Fibroblast of lung (primary cell): ENCODE measurements around the gene GPD1L. TPM values are rescaled to one million over a fixed set of nuclear protein-coding genes. Genes with fewer than 3 reads are reported as not detected.

Experiments
- DNase-seq, 2 donors: peaks; one replicate each; pipeline versions ENCODE4 v3.0.0 to v3.0.0-alpha.2; 2010; ENCODE audit warnings: low read depth in 2 of 2
- H2AFZ ChIP-seq: 2 replicates; pipeline ENCODE4 v1.5.1; 2012; ENCODE audit warnings: low read length, control low read depth, inconsistent platforms
- H3K27ac ChIP-seq: 2 replicates; pipeline ENCODE4 v1.5.1; 2011; ENCODE audit warnings: low read length, control low read depth; ENCODE audit not compliant: insufficient read depth
- H3K27me3 ChIP-seq: 2 replicates; pipeline ENCODE4 v1.5.1; 2011; ENCODE audit warnings: mild to moderate bottlenecking, low read length; ENCODE audit not compliant: control insufficient read depth, insufficient read depth
- H3K36me3 ChIP-seq: 2 replicates; pipeline ENCODE4 v1.5.1; 2011; ENCODE audit warnings: low read length; ENCODE audit not compliant: control insufficient read depth, insufficient read depth
- H3K4me1 ChIP-seq: 2 replicates; pipeline ENCODE4 v1.5.1; 2011; ENCODE audit warnings: low read length; ENCODE audit not compliant: control insufficient read depth, insufficient read depth; ENCODE audit errors: extremely low read depth
- H3K4me2 ChIP-seq: 2 replicates; pipeline ENCODE4 v1.5.1; 2011; ENCODE audit warnings: low read length, control low read depth; ENCODE audit not compliant: insufficient read depth; ENCODE audit errors: extremely low read depth
- H3K4me3 ChIP-seq, 4 experiments: fragments of 200-600 bp in 1 of 4; sonication (generic) in 1 of 4; replicated peaks in 1 of 4; 2 replicates each; pipeline ENCODE4 v1.5.1; 2011 to 2016; ENCODE audit warnings: low read length in 4 of 4, low read depth in 3 of 4, mild to moderate bottlenecking in 3 of 4, control low read depth in 2 of 4, inconsistent platforms in 1 of 4, mixed read lengths in 1 of 4; ENCODE audit not compliant: insufficient read depth in 1 of 4; ENCODE audit errors: control extremely low read depth in 1 of 4
- H3K79me2 ChIP-seq: 2 replicates; pipeline ENCODE4 v1.5.1; 2012; ENCODE audit warnings: mild to moderate bottlenecking, low read length, inconsistent platforms; ENCODE audit not compliant: control insufficient read depth, insufficient read depth
- H3K9ac ChIP-seq: 2 replicates; pipeline ENCODE4 v1.5.1; 2011; ENCODE audit warnings: mild to moderate bottlenecking, low read length, control low read depth; ENCODE audit not compliant: insufficient read depth
- H3K9me3 ChIP-seq: 2 replicates; pipeline ENCODE4 v1.5.1; 2012; ENCODE audit warnings: low read depth, low read length; ENCODE audit not compliant: control insufficient read depth, insufficient read depth
- H4K20me1 ChIP-seq: 2 replicates; pipeline ENCODE4 v1.5.1; 2011; ENCODE audit warnings: low read length; ENCODE audit not compliant: control insufficient read depth, insufficient read depth; ENCODE audit errors: extremely low read depth
- CTCF ChIP-seq, 2 donors: IDR thresholded peaks in 1 of 2; conservative IDR thresholded peaks in 1 of 2; 1 replicate in 1 of 2; 2 replicates in 1 of 2; pipeline ENCODE4 v1.5.1; 2011 to 2012; ENCODE audit warnings: low read length in 2 of 2, control low read depth in 1 of 2, inconsistent platforms in 1 of 2, low read depth in 1 of 2, mild to moderate bottlenecking in 1 of 2
- EZH2 ChIP-seq: IDR thresholded peaks from 2 replicates; pipeline ENCODE4 v1.5.1; 2012; ENCODE audit warnings: low read length, control low read depth, mild to moderate bottlenecking; ENCODE audit errors: missing control alignments
- polyA plus RNA-seq, 2 donors: library from polyadenylated mRNA; depleted of rRNA in 1 of 2; stranded (reverse) in 1 of 2; unstranded in 1 of 2; fragments of >200 nt; gene quantifications; 2 replicates each; pipeline ENCODE4 v1.2.1, GENCODE V29; 2011 to 2012; ENCODE audit warnings: missing spikeins in 1 of 2
- total RNA-seq: library from RNA; depleted of rRNA; stranded (reverse); fragments of >200 nt; gene quantifications from 2 replicates; pipeline ENCODE4 v1.2.1, GENCODE V29; 2014

Gene GPD1L
- total and polyA plus RNA-seq, 2 donors (not counting 1 experiment from before 2014, with no cell fraction given), result 5.8 to 15.0 TPM

- H3K9ac ChIP-seq, result no peak overlapping the region
- no peaks in the 10 kb centered on the region for H3K36me3 ChIP-seq
- no peaks in the 10 kb centered on the region for H3K27me3 ChIP-seq
- H3K79me2 ChIP-seq, result no peaks in the 10 kb centered on the region
- TF ChIP-seq EZH2, result no peak
- no peaks in the 10 kb centered on the region for H3K9me3 ChIP-seq
- no peak overlapping the region for H3K4me3 ChIP-seq
- no peak overlapping the region for H2AFZ ChIP-seq
- H3K27ac ChIP-seq, result no peak overlapping the region
- DNase-seq, result peak in 1 of 2 donors; percentile 10
- H4K20me1 ChIP-seq, result no peaks in the 10 kb centered on the region
- no peaks in the 10 kb centered on the region for H3K4me1 ChIP-seq
- no peak overlapping the region for H3K4me2 ChIP-seq
Observed at GRCh38 chr3:32202496-32202895, 96.1 kb downstream of the GPD1L start.

GRCh38 chr3:32203854-32204253 is 97.4 kb downstream of the GPD1L start:
- Histone ChIP-seq H3K9ac (no peak overlapping the region), H3K4me2 (no peak overlapping the region), H3K27ac (no peak overlapping the region), H3K9me3 (no peaks in the 10 kb centered on the region), H3K36me3 (no peaks in the 10 kb centered on the region), H3K4me1 (no peaks in the 10 kb centered on the region), H3K4me3 (no peak overlapping the region), H2AFZ (no peak overlapping the region), H3K27me3 (no peaks in the 10 kb centered on the region), H4K20me1 (no peaks in the 10 kb centered on the region), H3K79me2 (no peaks in the 10 kb centered on the region)
- peak; percentile 26 to 60 for DNase-seq
- TF ChIP-seq CTCF (conservative IDR thresholded peaks at IDR 0.05 in 1 of 2, IDR thresholded peaks at IDR 0.05 in 1 of 2; ENCODE audit: low read depth in 1 of 2, low read length in 2 of 2) (no peak), EZH2 (no peak)

- no peak for TF ChIP-seq EZH2
- TF ChIP-seq CTCF (conservative IDR thresholded peaks at IDR 0.05 in 1 of 2, IDR thresholded peaks at IDR 0.05 in 1 of 2; ENCODE audit: low read depth in 1 of 2, low read length in 2 of 2), result no peak
- Histone ChIP-seq H3K27me3 (no peaks in the 10 kb centered on the region), H3K9me3 (no peaks in the 10 kb centered on the region), H3K79me2 (no peaks in the 10 kb centered on the region), H3K9ac (no peak overlapping the region), H3K4me3 (no peak overlapping the region), H3K4me1 (no peaks in the 10 kb centered on the region), H3K27ac (no peak overlapping the region), H3K36me3 (no peaks in the 10 kb centered on the region), H3K4me2 (no peak overlapping the region), H2AFZ (no peak overlapping the region), H4K20me1 (no peaks in the 10 kb centered on the region)
- DNase-seq, result no peak
Observed at GRCh38 chr3:32208447-32208846, 102.0 kb downstream of the GPD1L start.
